C4-2B (cell line): ENCODE results near the gene PTPN1.

ENCODE experiments used
- ZFX ChIP-seq: fragments of 450-650 bp; IDR thresholded peaks from 2 replicates; pipeline ENCODE4 v1.6.1; 2017
- TF ChIP-seq, protein P1 (sequence below): fragments of 450-650 bp; conservative IDR thresholded peaks from 2 replicates; pipeline ENCODE4 v1.5.1; 2017; ENCODE audit warnings: mild to moderate bottlenecking

GRCh38 chr20:50467174-50467573 lies 43.0 kb upstream of the PTPN1 start:
- TF ChIP-seq, protein P1, sequence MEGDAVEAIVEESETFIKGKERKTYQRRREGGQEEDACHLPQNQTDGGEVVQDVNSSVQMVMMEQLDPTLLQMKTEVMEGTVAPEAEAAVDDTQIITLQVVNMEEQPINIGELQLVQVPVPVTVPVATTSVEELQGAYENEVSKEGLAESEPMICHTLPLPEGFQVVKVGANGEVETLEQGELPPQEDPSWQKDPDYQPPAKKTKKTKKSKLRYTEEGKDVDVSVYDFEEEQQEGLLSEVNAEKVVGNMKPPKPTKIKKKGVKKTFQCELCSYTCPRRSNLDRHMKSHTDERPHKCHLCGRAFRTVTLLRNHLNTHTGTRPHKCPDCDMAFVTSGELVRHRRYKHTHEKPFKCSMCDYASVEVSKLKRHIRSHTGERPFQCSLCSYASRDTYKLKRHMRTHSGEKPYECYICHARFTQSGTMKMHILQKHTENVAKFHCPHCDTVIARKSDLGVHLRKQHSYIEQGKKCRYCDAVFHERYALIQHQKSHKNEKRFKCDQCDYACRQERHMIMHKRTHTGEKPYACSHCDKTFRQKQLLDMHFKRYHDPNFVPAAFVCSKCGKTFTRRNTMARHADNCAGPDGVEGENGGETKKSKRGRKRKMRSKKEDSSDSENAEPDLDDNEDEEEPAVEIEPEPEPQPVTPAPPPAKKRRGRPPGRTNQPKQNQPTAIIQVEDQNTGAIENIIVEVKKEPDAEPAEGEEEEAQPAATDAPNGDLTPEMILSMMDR = no peak
- no peak for TF ChIP-seq ZFX
